Thoracic aorta (tissue), 2 donors: Measurements from ENCODE around the gene CRYL1. TPM values are rescaled to one million over a fixed set of nuclear protein-coding genes. Genes with fewer than 3 reads are reported as not detected.

ENCODE experiments used
- ATAC-seq: fragments of 150-250 bp; one replicate; pipeline ENCODE4 v1.8.0; 2017; ENCODE audit warnings: low read depth; ENCODE audit not compliant: insufficient number of reproducible peaks, low FRiP score
- DNase-seq: peaks from one replicate; pipeline ENCODE4 v3.0.0-alpha.2; 2020; ENCODE audit warnings: low spot score
- H3K27ac ChIP-seq, 2 donors: fragments of 200-600 bp; sonication (generic); 1 replicate in 1 of 2; 2 replicates in 1 of 2; pipeline ENCODE4 v1.5.1; 2016; ENCODE audit warnings: mild to moderate bottlenecking in 2 of 2, moderate library complexity in 2 of 2
- H3K27me3 ChIP-seq: fragments of 200-600 bp; sonication (generic); replicated peaks from 2 replicates; pipeline ENCODE4 v1.6.0; 2016; ENCODE audit warnings: mild to moderate bottlenecking; ENCODE audit not compliant: insufficient read depth
- H3K36me3 ChIP-seq: fragments of 200-600 bp; sonication (generic); one replicate; pipeline ENCODE4 v1.5.1; 2016
- H3K4me1 ChIP-seq, 2 donors: fragments of 200-600 bp; sonication (generic); 1 replicate in 1 of 2; 2 replicates in 1 of 2; pipeline versions ENCODE4 v1.5.1 to v1.6.0; 2016; ENCODE audit warnings: low read depth in 2 of 2, mild to moderate bottlenecking in 1 of 2; ENCODE audit not compliant: control insufficient read depth in 1 of 2
- H3K4me3 ChIP-seq: fragments of 200-600 bp; sonication (generic); 2 replicates; pipeline ENCODE4 v1.5.1; 2016; ENCODE audit warnings: mild to moderate bottlenecking
- H3K9me3 ChIP-seq: fragments of 200-600 bp; sonication (generic); 2 replicates; pipeline ENCODE4 v1.5.1; 2016
- total RNA-seq, 2 donors: library from RNA; depleted of rRNA; stranded (reverse); fragments of >200 nt; gene quantifications; one replicate each; pipeline versions ENCODE4 v1.1.0 to v1.2.3, GENCODE V29; 2016
- TF ChIP-seq, protein P1 (sequence below): fragments of 200-600 bp; sonication (generic); IDR thresholded peaks from one replicate; pipeline ENCODE4 v1.5.1; 2019; ENCODE audit warnings: antibody characterized with exemption

The CRYL1 gene
- total RNA-seq, 2 donors from 2014 or later, result 38.9 to 57.4 TPM

DNA sequence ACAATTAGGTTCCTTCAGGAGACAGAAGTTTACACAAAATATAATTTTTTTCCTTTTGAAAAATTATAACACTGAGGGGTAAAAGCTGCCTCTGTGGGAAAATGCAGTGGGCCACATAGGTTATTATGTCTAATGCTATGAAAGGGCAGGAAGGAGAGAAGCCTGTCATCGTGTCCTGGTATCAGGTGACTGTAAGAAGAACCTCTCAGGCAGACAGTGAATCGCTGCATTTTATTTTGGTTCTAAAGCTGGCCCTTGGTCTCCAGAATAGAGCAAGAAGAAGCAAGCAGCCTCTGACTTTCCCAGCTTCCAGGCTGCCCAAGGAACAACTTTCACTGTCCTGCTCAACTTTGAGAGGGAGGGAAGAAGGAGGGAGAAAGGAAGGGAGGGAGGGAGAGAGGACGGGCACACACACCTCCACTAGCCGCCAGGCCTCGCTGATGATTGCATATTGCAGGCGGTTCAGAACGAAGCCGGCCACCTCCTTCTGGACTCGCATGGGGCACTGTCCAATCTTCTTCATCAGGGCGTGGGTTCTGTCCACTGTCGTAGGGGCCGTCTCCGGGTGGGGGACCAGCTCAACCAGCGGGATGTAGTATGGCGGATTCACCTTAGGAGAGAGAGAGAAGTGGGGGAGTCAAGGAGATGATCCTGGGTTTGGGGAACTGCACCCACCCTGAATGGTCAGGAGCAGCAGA lies 93.8 kb downstream of the CRYL1 start:
- H3K9me3 ChIP-seq, result no peaks in the 10 kb centered on the region

DNA sequence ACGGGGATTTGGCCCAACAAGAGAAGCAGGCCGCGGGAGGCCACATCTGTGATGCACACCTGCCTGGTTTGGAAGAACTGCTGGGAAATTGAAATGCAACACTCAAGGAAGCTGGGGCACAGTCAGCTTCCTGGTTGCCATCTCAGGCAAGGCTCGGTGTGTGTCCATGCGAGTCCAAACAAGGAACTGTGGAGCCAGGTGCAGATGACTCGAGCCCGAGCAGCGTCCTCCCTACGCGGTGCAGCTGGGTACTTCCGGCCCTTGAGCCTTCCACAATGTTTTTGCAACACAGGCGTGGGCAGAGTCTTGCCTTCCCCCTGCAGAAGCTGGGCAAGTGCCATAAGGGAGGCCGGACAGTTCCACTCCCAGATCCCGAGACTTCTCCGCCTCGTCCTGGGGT lies 94.6 kb downstream of the CRYL1 start:
- Histone ChIP-seq H3K4me1 (no peaks in the 10 kb centered on the region), H3K27ac (no peak overlapping the region), H3K9me3 (no peaks in the 10 kb centered on the region), H3K36me3 (peaks cover 5% of the 10 kb centered on the region), H3K4me3 (no peak overlapping the region), H3K27me3 (no peaks in the 10 kb centered on the region)
- ATAC-seq (no peak), DNase-seq (no peak)
- TF ChIP-seq, protein P1, sequence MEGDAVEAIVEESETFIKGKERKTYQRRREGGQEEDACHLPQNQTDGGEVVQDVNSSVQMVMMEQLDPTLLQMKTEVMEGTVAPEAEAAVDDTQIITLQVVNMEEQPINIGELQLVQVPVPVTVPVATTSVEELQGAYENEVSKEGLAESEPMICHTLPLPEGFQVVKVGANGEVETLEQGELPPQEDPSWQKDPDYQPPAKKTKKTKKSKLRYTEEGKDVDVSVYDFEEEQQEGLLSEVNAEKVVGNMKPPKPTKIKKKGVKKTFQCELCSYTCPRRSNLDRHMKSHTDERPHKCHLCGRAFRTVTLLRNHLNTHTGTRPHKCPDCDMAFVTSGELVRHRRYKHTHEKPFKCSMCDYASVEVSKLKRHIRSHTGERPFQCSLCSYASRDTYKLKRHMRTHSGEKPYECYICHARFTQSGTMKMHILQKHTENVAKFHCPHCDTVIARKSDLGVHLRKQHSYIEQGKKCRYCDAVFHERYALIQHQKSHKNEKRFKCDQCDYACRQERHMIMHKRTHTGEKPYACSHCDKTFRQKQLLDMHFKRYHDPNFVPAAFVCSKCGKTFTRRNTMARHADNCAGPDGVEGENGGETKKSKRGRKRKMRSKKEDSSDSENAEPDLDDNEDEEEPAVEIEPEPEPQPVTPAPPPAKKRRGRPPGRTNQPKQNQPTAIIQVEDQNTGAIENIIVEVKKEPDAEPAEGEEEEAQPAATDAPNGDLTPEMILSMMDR, result no peak

More for the DNA sequence above, 93.8 kb downstream of the CRYL1 start:
- DNase-seq (no peak), ATAC-seq (no peak)
- peaks cover 5% of the 10 kb centered on the region for H3K36me3 ChIP-seq
- no peak overlapping the region for H3K27ac ChIP-seq
- no peaks in the 10 kb centered on the region for H3K27me3 ChIP-seq
- H3K4me3 ChIP-seq, result no peak overlapping the region
- H3K4me1 ChIP-seq, result no peaks in the 10 kb centered on the region
- TF ChIP-seq, protein P1, result no peak

DNA sequence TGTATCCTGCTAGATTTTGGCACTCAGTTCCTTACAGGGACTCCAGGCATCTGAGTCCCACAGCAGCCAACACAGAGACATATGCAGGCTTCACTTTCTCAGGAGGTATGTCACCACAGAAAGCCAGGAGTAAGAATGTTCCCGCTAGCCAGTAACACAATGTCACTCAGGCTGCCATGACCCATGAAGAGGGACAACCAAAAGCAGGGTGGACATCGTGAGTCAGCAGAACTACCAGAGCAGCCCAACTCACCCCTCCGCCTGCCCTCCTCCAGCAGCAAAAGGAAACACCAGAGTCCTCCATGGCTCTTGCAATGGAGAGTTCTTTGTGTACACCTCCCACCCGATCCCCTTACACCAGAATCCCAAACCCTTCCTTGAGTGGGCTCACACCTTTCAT lies 95.4 kb downstream of the CRYL1 start:
- TF ChIP-seq, protein P1, result no peak
- Histone ChIP-seq H3K27me3 (no peaks in the 10 kb centered on the region), H3K4me3 (no peak overlapping the region), H3K36me3 (peaks cover 5% of the 10 kb centered on the region), H3K27ac (no peak overlapping the region), H3K9me3 (no peaks in the 10 kb centered on the region), H3K4me1 (no peaks in the 10 kb centered on the region)
- ATAC-seq (no peak), DNase-seq (no peak)

DNA sequence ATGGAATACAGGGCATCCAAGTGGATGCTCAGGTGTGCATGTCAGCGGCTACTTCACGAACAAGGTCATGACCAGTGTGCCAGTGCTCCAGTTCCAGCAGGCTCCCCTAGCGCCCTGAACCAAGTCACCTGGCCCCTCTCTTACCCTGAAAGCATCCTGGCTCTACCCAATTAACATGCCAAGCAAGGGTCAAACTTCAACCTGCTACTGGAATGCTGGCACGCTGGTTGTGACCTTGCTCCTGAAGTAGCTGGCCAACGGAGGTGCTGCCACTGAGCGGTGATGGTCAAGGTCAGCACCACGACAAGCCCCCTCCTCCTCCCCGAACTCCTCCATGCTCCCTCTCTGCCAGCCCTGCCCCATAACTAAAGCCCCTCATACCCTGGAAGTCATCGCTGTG lies 96.0 kb downstream of the CRYL1 start:
- Histone ChIP-seq H3K4me1 (no peaks in the 10 kb centered on the region), H3K27me3 (no peaks in the 10 kb centered on the region), H3K4me3 (no peak overlapping the region), H3K9me3 (no peaks in the 10 kb centered on the region), H3K36me3 (peaks cover 5% of the 10 kb centered on the region), H3K27ac (no peak overlapping the region)
- ATAC-seq (no peak), DNase-seq (no peak)
- TF ChIP-seq, protein P1, result no peak

DNA sequence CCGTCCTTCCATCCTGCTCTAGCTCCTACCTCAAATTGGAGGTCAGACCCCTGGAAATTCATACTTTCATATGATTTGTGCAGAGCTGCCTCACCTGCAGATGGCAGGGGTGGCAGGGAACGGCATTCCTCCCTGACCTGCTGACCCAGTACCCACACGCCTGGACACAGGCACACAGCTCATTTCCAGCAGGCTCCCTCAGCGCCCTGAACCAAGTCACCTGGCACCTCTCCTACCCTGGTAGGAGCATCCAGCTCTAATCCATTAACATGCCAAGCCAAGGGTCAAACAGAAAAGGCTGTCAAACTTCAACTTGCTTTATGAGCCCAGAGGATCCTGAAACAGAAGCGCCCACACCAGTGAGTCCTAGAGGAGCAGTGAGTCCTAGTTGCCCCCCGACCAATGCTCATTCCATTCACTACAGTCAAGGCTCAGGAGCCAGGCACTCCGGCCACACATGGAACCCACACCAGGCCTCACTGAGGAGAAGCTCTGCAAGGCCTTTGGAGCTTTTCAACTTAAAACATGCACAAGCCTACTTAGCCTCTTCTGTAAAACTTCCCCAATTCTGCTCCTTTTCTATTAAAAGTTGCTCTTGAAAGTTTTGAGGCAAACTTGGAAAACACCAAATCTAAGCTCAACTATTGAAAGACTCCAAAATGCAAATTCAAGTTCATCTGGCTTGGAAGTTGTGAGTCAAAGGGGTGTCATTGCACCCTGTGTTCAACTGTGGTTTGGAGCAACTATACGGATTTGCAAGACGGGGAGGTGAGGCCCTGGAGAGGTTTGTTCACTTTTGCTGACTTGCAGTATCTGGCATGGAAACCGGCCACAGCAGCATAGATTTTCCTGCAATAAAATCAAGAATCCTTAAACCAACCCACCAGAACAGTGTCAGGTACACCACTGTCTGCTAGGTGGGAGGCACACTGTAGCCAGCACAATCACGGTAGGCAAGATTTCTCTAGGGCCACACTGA lies 96.7 kb downstream of the CRYL1 start:
- TF ChIP-seq, protein P1, result no peak
- Histone ChIP-seq H3K9me3 (no peaks in the 10 kb centered on the region), H3K4me1 (no peaks in the 10 kb centered on the region), H3K36me3 (peaks cover 9% of the 10 kb centered on the region), H3K4me3 (no peak overlapping the region), H3K27me3 (no peaks in the 10 kb centered on the region), H3K27ac (no peak overlapping the region)
- ATAC-seq, result no peak
- DNase-seq, result no peak
